Kidney glomerular epithelial cell (primary cell): ENCODE results near the gene SORCS2.

Source experiments
- DNase-seq: peaks from one replicate; lab custom pipeline; 2025; lab: John Stamatoyannopoulos, UW

SORCS2 gene

GRCh38 chr4:7782783-7783182 is 590.4 kb downstream of the SORCS2 start:
- DNase-seq: no peak

- DNase-seq: no peak
Measured at GRCh38 chr4:7783541-7783940, 591.2 kb downstream of the SORCS2 start.

- no peak for DNase-seq
Measured at GRCh38 chr4:7784131-7784870, 592.0 kb downstream of the SORCS2 start.

- no peak for DNase-seq
Measured at GRCh38 chr4:7785017-7785416, 592.7 kb downstream of the SORCS2 start.

- no peak for DNase-seq
Measured at GRCh38 chr4:7786040-7786439, 593.7 kb downstream of the SORCS2 start.

- no peak for DNase-seq
Measured at GRCh38 chr4:7786517-7786916, 594.2 kb downstream of the SORCS2 start.

GRCh38 chr4:7787067-7787466 is 594.7 kb downstream of the SORCS2 start:
- no peak for DNase-seq

GRCh38 chr4:7787681-7788141 is 595.4 kb downstream of the SORCS2 start:
- DNase-seq: no peak

- no peak for DNase-seq
Measured at GRCh38 chr4:7788193-7788592, 595.9 kb downstream of the SORCS2 start.

GRCh38 chr4:7788694-7789425 is 596.5 kb downstream of the SORCS2 start:
- DNase-seq: no peak

- no peak for DNase-seq
Measured at GRCh38 chr4:7790023-7790422, 597.7 kb downstream of the SORCS2 start.

GRCh38 chr4:7790999-7791398 is 598.7 kb downstream of the SORCS2 start:
- no peak for DNase-seq
